Measurements from ENCODE around the gene FLAD1. TPM values are rescaled to one million over a fixed set of nuclear protein-coding genes. Genes with fewer than 3 reads are reported as not detected.

FLAD1 gene
- polyA plus RNA-seq, 1 experiment, result 21.1 TPM

GRCh38 chr1:154945160-154945961 lies 37.8 kb upstream of the FLAD1 start:
- CTCF ChIA-PET, result interaction anchor here (0.6 to 1.5 kb wide), 7 partner anchors 9 to 466 kb away, joined by 3 to 6 read pairs (median 4); partner anchors contain the start of gene PBXIP1

GRCh38 chr1:154945962-154946850 lies 36.9 kb upstream of the FLAD1 start:
- H3K27ac ChIP-seq (ENCODE audit: low read depth, low read length), result no peak overlapping the region
- H3K9me3 ChIP-seq (ENCODE audit: control insufficient read depth, insufficient read depth, low read length), result no peaks in the 10 kb centered on the region
- POLR2A ChIA-PET, result no interaction called here
- no peak for TF ChIP-seq CTCF (IDR thresholded peaks at IDR 0.05; ENCODE audit: low read depth, low read length)
- H3K27me3 ChIP-seq (ENCODE audit: control insufficient read depth, insufficient read depth, low read length), result no peaks in the 10 kb centered on the region
- no peak overlapping the region for H3K4me3 ChIP-seq (ENCODE audit: low read depth, low read length)
- CTCF ChIA-PET, result interaction anchor here (1.0 kb wide), 4 partner anchors 8 to 277 kb away, joined by 3 to 6 read pairs (median 4); partner anchors contain the start of gene PBXIP1
- no peak for DNase-seq (ENCODE audit: low read depth, low spot score)

More at GRCh38 chr1:154945160-154945961, 37.8 kb upstream of the FLAD1 start:
- no peaks in the 10 kb centered on the region for H3K27me3 ChIP-seq (ENCODE audit: control insufficient read depth, insufficient read depth, low read length)
- no peak overlapping the region for H3K4me3 ChIP-seq (ENCODE audit: low read depth, low read length)
- POLR2A ChIA-PET, result no interaction called here
- H3K27ac ChIP-seq (ENCODE audit: low read depth, low read length), result no peak overlapping the region
- TF ChIP-seq CTCF (IDR thresholded peaks at IDR 0.05; ENCODE audit: low read depth, low read length), result no peak
- no peak for DNase-seq (ENCODE audit: low read depth, low spot score)
- H3K9me3 ChIP-seq (ENCODE audit: control insufficient read depth, insufficient read depth, low read length), result no peaks in the 10 kb centered on the region

GRCh38 chr1:154948079-154948478 lies 35.1 kb upstream of the FLAD1 start:
- POLR2A ChIA-PET, result interaction anchor here (0.6 kb wide), 1 partner anchor 21 kb away, joined by 4 read pairs; no protein-coding TSS in a partner anchor
- DNase-seq (ENCODE audit: low read depth, low spot score), result no peak
- CTCF ChIA-PET, result no interaction called here
- no peaks in the 10 kb centered on the region for H3K9me3 ChIP-seq (ENCODE audit: control insufficient read depth, insufficient read depth, low read length)
- H3K27ac ChIP-seq (ENCODE audit: low read depth, low read length), result no peak overlapping the region
- H3K4me3 ChIP-seq (ENCODE audit: low read depth, low read length), result no peak overlapping the region
- no peak for TF ChIP-seq CTCF (IDR thresholded peaks at IDR 0.05; ENCODE audit: low read depth, low read length)
- no peaks in the 10 kb centered on the region for H3K27me3 ChIP-seq (ENCODE audit: control insufficient read depth, insufficient read depth, low read length)

DNA sequence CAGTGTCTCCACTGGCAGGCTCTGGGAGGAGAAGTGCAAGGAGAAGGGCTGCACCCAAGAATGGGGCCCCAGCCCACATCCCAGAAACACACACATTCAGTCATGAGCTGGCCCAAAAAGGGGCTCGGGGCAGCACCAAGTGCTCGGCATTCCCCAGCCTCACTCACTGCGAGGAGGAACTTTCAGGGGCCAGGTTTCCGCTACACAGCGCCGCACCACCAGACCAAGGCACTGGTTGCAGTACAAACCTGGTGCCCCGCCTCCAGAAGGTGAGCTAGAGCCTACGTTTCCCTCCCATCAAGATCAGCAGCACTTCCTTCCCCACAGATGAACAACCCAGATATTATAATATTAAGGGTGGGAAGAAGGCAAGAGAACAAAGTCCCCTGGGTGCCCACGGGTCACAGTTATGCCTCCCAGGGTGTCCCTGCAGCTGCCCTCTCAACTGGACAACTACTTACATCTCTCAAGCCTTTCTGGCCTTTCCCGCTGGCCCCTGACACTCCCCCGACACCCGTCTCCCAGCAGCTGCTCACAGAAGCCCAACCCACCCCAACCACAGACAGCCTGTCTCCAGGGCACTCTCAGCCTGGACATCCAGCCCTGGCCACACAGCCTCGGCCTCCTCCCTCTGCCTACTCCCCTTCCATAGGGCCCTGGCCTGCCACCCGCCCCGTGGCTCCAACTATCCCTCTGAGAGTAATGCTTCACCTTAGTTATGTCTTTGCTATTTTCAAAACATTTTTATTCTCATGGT lies 31.1 kb upstream of the FLAD1 start:
- H3K4me3 ChIP-seq (ENCODE audit: low read depth, low read length), result no peak overlapping the region
- H3K27me3 ChIP-seq (ENCODE audit: control insufficient read depth, insufficient read depth, low read length), result no peaks in the 10 kb centered on the region
- H3K9me3 ChIP-seq (ENCODE audit: control insufficient read depth, insufficient read depth, low read length), result no peaks in the 10 kb centered on the region
- CTCF ChIA-PET, result interaction anchor here (0.8 to 1.5 kb wide), 2 partner anchors 9 to 16 kb away, joined by 3 to 4 read pairs; partner anchors contain the start of gene PMVK
- DNase-seq (ENCODE audit: low read depth, low spot score), result no peak
- TF ChIP-seq CTCF (IDR thresholded peaks at IDR 0.05; ENCODE audit: low read depth, low read length), result no peak
- POLR2A ChIA-PET, result interaction anchor here (0.7 to 1.3 kb wide), 2 partner anchors 15 to 19 kb away, joined by 3 to 4 read pairs; partner anchors contain the start of genes PMVK and SHC1
- H3K27ac ChIP-seq (ENCODE audit: low read depth, low read length), result no peak overlapping the region

Measured in AG04450 (cell line).